Measurements from ENCODE around the gene NXPE1. TPM values are rescaled to one million over a fixed set of nuclear protein-coding genes. Genes with fewer than 3 reads are reported as not detected.

The NXPE1 gene
- total and polyA plus RNA-seq, 8 donors = 176 TPM; not detected in 7

DNA sequence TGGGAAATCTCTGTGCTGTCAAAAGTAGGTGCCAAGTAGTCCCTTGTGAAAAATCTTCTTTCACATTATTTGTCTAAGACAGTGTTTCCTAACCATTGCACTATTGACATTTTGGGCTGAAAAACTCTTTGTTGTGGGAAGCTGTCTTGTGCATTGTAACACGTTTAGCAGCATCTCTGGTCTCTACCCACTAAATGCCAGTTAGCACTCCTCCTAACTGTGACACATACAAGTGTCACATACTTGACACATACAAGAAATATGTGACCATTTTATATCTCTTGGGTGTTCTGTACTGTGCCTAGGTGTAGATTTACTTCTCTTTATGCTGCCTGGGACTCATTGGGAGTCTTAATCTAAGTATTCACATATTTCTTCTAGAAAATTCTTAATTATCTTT, 57.8 kb downstream of the NXPE1 start:
- TF ChIP-seq POLR2AphosphoS5 (IDR thresholded peaks at IDR 0.05) = no peak
- no peak for TF ChIP-seq EP300 (IDR thresholded peaks at IDR 0.05)
- no peak for TF ChIP-seq POLR2A (IDR thresholded peaks at IDR 0.05)
- TF ChIP-seq CTCF (IDR thresholded peaks at IDR 0.05) = no peak
- 35 to 76% (median 51%) methylated on average over 1 of the region's 1 CpG for WGBS, 5 donors
- Histone ChIP-seq H3K36me3 (no peaks in the 10 kb centered on the region), H3K4me1 (no peaks in the 10 kb centered on the region), H3K9me3 (peaks cover 0 to 8% (median 0%) of the 10 kb centered on the region in 4 donors), H3K4me3 (no peak overlapping the region), H3K27me3 (peaks cover 0 to 4% (median 0%) of the 10 kb centered on the region in 3 donors), H3K27ac (no peak overlapping the region)
- intact Hi-C loops (cut with DNase I; ENCODE audit: low total_unique reads) = no loop called here
- no peak for DNase-seq

- Histone ChIP-seq H3K27me3 (peaks cover 0 to 4% (median 0%) of the 10 kb centered on the region in 3 donors), H3K9me3 (no peaks in the 10 kb centered on the region), H3K4me1 (no peaks in the 10 kb centered on the region), H3K4me3 (no peak overlapping the region), H3K27ac (no peak overlapping the region), H3K36me3 (no peaks in the 10 kb centered on the region)
- intact Hi-C loops (cut with DNase I; ENCODE audit: low total_unique reads) = no loop called here
- no peak for DNase-seq
- no peak for TF ChIP-seq POLR2A (IDR thresholded peaks at IDR 0.05)
Measured at GRCh38 chr11:114499756-114500155, 59.9 kb downstream of the NXPE1 start.

DNA sequence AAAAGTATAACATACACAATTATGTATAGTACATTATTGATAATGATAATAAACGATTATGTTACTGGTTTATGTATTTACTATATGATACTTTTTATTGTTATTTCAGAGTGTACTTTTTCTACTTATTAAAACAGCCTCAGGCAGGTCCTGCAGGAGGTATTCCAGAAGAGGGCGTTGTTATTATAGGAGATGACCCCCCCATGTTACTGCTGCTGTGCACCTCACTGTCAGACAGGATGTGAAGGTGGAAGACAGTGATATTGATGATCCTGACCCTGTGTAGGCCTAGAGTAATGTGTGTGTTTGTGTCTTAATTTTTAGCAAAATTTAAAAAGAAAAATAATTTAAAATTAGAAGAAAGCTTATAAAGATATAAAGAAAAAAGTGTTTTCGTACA, 62.8 kb downstream of the NXPE1 start:
- no peak for TF ChIP-seq EP300 (IDR thresholded peaks at IDR 0.05)
- Histone ChIP-seq H3K36me3 (no peaks in the 10 kb centered on the region), H3K27me3 (no peaks in the 10 kb centered on the region), H3K27ac (no peak overlapping the region), H3K4me3 (no peak overlapping the region), H3K9me3 (peaks cover 0 to 3% (median 2%) of the 10 kb centered on the region in 4 donors), H3K4me1 (no peaks in the 10 kb centered on the region)
- 76 to 86% (median 83%) methylated on average over 3 of the region's 3 CpGs for WGBS, 5 donors
- no peak for DNase-seq
- intact Hi-C loops (cut with DNase I; ENCODE audit: low total_unique reads) = no loop called here

GRCh38 chr11:114483929-114484328, 75.8 kb downstream of the NXPE1 start:
- no peaks in the 10 kb centered on the region for H3K27me3 ChIP-seq
- no peaks in the 10 kb centered on the region for H3K9me3 ChIP-seq
- DNase-seq = no peak
- H3K4me1 ChIP-seq = peaks cover 0 to 9% (median 0%) of the 10 kb centered on the region in 4 donors
- no peak overlapping the region for H3K27ac ChIP-seq
- intact Hi-C loops (cut with DNase I; ENCODE audit: low total_unique reads) = no loop called here
- H3K4me3 ChIP-seq = no peak overlapping the region
- no peaks in the 10 kb centered on the region for H3K36me3 ChIP-seq
- TF ChIP-seq CTCF (IDR thresholded peaks at IDR 0.05) = no peak
- TF ChIP-seq POLR2AphosphoS5 (IDR thresholded peaks at IDR 0.05) = no peak
- no peak for TF ChIP-seq EP300 (IDR thresholded peaks at IDR 0.05)
- no peak for TF ChIP-seq POLR2A (IDR thresholded peaks at IDR 0.05)
- WGBS, 5 donors = 85 to 97% (median 93%) methylated on average over 2 of the region's 2 CpGs

DNA sequence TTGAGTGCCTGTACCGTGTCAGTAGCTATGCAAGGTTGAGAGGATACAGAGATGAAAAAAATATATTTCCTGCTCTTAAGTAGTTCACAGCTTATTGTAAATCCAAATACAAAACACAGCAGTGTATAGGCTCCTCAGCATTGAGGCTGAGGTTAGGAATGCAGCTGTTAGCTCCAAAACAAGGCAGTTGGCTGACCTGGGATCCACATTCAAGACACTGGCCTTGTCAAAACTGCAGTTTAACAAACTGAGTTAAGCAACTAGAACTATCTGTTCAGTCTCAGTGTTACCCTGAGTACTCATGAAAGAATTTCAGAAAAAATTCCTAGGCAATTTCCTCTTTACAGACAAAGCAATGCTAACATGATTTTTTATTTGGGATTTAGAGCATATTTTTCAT, 77.6 kb downstream of the NXPE1 start:
- peaks cover 0 to 18% (median 0%) of the 10 kb centered on the region in 4 donors for H3K4me1 ChIP-seq
- no peaks in the 10 kb centered on the region for H3K27me3 ChIP-seq
- intact Hi-C loops (cut with DNase I; ENCODE audit: low total_unique reads) = no loop called here
- no peaks in the 10 kb centered on the region for H3K9me3 ChIP-seq
- whole genome bisulfite sequencing, 5 donors = 60 to 82% (median 72%) methylated on average over 1 of the region's 1 CpG
- H3K36me3 ChIP-seq = no peaks in the 10 kb centered on the region
- peak in 1 of 2 donors; percentile 7 for DNase-seq
- TF ChIP-seq CTCF (IDR thresholded peaks at IDR 0.05) (no peak), POLR2A (IDR thresholded peaks at IDR 0.05) (no peak), POLR2AphosphoS5 (IDR thresholded peaks at IDR 0.05) (no peak), EP300 (IDR thresholded peaks at IDR 0.05) (no peak)
- H3K27ac ChIP-seq = no peak overlapping the region
- H3K4me3 ChIP-seq = no peak overlapping the region
